Gastrocnemius medialis (tissue), 4 donors: ENCODE results near the gene COL21A1.

ENCODE experiments used
- POLR2A ChIP-seq, 2 donors: fragments of 450-650 bp; IDR thresholded peaks; one replicate each; pipeline ENCODE4 v1.6.1; 2017; ENCODE audit warnings: antibody characterized with exemption in 2 of 2, mild to moderate bottlenecking in 2 of 2, moderate library complexity in 2 of 2
- TF ChIP-seq, protein P1 (sequence below), 5 experiments: fragments of 450-650 bp in 3 of 5; fragments of 200-600 bp in 2 of 5; sonication (generic) in 2 of 5; IDR thresholded peaks in 4 of 5; conservative IDR thresholded peaks in 1 of 5; 1 replicate in 4 of 5; 2 replicates in 1 of 5; pipeline ENCODE4 v1.5.1; 2016 to 2019; ENCODE audit warnings: antibody characterized with exemption in 5 of 5, mild to moderate bottlenecking in 3 of 5, moderate library complexity in 3 of 5

DNA sequence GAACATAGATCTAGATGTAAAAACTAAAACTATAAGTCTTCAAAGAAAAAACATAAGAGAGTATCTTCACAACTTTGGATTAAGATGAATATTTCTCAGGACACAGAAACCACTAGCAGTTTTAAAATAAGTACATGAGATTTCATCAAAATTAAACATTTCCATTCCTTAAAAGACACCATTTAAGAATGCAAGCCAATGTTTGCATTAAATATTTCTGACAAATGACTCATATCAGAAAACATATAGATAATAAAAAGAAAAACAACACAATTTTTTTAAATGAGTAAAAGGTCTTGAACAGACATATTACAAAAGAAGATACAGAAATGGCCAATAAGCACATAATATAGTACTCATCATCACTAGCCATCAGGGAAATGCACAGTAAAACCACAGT lies 59.7 kb downstream of the COL21A1 start:
- TF ChIP-seq, protein P1, sequence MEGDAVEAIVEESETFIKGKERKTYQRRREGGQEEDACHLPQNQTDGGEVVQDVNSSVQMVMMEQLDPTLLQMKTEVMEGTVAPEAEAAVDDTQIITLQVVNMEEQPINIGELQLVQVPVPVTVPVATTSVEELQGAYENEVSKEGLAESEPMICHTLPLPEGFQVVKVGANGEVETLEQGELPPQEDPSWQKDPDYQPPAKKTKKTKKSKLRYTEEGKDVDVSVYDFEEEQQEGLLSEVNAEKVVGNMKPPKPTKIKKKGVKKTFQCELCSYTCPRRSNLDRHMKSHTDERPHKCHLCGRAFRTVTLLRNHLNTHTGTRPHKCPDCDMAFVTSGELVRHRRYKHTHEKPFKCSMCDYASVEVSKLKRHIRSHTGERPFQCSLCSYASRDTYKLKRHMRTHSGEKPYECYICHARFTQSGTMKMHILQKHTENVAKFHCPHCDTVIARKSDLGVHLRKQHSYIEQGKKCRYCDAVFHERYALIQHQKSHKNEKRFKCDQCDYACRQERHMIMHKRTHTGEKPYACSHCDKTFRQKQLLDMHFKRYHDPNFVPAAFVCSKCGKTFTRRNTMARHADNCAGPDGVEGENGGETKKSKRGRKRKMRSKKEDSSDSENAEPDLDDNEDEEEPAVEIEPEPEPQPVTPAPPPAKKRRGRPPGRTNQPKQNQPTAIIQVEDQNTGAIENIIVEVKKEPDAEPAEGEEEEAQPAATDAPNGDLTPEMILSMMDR (IDR thresholded peaks at IDR 0.05 in 4 of 5, conservative IDR thresholded peaks at IDR 0.05 in 1 of 5) = no peak
- TF ChIP-seq POLR2A (IDR thresholded peaks at IDR 0.05) = no peak
